HG02571 (cell line): ENCODE data around the gene SIGLEC1.

Experiments
- ATAC-seq: cut with Tn5 transposase; IDR thresholded peaks from one replicate; pipeline ENCODE4 v1.9.1; 2021; ENCODE audit warnings: mild to moderate bottlenecking, moderate library complexity; ENCODE audit not compliant: unreplicated experiment

The SIGLEC1 gene

GRCh38 chr20:3712279-3712873, at the start of gene SIGLEC1:
SIGLEC1 (minus strand) TSS chr20:3712600; CDS start chr20:3707128, 5,472 bp downstream.
- no peak for ATAC-seq

DNA sequence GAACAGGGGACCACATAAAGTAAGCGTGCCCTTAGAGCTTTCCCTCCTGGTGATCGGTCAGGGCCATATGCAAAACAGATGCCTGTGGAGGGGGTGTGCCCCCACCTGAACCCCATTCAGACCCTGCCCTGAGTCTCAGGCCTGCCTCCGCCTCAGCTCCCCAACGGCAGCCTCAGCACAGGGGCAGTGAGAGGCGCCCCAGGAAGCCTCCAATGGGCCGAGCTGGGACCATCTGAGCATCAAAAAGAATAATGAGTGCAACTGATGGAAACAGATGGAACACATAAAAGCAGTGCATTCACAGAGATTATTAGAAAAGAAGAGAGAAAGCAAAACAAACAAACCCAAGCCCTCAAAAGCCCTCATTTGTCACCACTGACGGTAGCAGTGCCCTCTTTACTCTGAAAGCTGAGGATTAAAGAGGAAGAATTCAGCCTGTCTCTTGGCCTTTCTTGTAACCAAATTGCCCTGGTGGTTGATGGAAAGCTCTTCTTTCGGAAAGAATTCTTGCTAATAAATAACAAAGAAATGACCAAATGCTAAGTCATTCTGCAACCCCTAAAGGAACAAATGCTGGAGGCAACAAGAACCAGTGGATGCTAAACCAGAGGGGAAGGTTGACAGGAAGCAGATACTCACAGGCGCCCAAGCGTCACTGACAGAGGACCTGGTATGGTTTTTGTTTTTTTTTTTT, 48.4 kb upstream of the SIGLEC1 start:
- no peak for ATAC-seq

GRCh38 chr20:3759884-3760283, 47.5 kb upstream of the SIGLEC1 start:
- ATAC-seq, result no peak

DNA sequence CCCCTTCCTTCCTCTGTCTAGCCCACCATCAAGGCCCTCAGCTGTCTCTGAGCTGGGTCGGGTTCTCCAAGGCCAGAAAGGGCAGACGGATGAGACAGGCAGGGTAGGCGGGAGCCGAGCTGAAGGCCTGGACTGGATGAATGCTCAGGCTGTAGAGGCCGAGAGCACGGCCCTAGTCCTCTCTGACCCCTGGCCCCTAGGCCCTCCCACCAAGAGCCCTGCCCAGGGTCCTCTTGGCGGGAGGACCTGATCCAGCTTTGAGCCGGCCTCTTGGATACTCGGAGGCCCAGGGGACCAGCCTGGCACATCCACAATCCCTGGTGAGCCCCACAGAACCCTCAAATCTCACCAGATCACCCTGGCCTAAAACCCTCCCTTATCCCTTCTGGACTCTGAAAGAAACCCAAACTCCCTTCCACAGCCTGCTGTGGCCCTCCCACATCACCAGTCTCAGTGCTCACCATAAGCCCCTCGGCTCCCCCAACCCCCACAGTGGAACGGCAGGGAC, 47.0 kb upstream of the SIGLEC1 start:
- no peak for ATAC-seq

GRCh38 chr20:3758566-3758965, 46.2 kb upstream of the SIGLEC1 start:
- no peak for ATAC-seq

GRCh38 chr20:3757268-3757667, 44.9 kb upstream of the SIGLEC1 start:
- ATAC-seq, result no peak

DNA sequence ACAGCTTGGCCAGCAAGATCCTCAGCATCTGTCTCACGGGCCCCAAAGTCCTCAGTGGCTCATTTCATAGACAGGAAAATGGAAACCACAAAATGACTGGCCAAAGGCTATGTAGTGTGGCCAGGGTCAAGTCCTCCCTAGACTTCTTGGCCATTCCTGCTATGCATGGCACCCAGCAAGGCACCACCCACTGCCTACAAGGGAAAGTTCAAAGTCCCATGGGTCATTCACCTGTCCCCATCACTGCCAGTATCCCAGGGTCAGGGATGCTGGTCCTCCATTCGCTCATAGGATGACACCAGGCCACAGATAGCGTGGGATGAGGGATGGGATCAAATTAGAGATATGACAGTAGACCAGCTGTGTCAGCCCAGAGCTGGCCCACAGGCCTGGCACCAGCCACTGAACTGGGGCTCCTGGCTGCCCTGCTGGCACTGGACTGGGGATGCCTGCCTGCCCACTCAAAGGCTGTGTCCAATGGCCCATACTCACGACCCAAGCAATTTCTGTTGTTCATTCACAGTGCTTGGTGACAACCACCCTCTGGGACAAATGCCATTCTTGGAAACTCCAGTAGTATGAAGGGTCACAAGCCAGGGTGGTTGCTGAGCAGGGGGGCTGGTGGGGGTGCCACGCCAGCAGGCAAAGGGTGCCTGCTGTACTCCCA, 43.5 kb upstream of the SIGLEC1 start:
- ATAC-seq, result no peak

- no peak for ATAC-seq
Observed at GRCh38 chr20:3755269-3755668, 42.9 kb upstream of the SIGLEC1 start.

DNA sequence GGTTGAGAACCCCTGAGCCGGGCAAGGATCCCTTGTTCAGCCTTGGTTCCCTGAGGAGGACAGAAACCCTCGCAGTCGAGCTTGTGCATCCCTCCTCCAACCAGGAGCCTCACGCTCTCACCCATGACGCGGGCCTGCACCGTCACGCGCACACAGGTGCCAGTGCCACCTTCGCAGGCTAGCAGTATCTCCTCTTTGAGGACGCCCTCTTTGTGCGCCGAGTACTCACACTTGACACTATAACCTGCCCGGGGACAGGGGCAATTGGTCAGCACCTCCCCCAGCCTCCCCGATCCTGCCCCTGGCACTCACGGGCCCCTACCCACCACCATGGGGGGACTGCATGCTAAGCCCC, 41.9 kb upstream of the SIGLEC1 start:
- no peak for ATAC-seq

GRCh38 chr20:3753501-3754275, 41.3 kb upstream of the SIGLEC1 start:
- ATAC-seq, result no peak

DNA sequence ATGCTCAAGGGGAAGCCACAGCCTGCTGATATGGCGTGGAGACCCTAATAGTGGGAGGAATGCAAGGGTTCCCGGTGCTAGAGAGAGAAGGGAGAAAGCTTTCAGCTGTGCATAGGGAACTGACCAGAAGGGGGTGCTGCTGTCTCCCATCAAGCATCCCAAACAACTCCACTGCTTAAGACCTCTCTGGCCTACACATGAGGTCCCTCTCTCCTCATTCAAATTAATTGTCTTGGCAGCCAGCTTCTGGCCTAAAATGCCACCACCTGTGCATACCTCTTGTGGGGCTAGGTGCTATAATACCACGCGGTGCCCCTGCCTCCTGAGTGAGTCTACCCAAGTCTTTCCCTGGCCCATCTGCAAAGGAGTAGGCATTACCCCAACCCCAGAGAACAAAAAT, 40.7 kb upstream of the SIGLEC1 start:
- no peak for ATAC-seq

GRCh38 chr20:3752386-3752759, 40.0 kb upstream of the SIGLEC1 start:
- ATAC-seq, result no peak

DNA sequence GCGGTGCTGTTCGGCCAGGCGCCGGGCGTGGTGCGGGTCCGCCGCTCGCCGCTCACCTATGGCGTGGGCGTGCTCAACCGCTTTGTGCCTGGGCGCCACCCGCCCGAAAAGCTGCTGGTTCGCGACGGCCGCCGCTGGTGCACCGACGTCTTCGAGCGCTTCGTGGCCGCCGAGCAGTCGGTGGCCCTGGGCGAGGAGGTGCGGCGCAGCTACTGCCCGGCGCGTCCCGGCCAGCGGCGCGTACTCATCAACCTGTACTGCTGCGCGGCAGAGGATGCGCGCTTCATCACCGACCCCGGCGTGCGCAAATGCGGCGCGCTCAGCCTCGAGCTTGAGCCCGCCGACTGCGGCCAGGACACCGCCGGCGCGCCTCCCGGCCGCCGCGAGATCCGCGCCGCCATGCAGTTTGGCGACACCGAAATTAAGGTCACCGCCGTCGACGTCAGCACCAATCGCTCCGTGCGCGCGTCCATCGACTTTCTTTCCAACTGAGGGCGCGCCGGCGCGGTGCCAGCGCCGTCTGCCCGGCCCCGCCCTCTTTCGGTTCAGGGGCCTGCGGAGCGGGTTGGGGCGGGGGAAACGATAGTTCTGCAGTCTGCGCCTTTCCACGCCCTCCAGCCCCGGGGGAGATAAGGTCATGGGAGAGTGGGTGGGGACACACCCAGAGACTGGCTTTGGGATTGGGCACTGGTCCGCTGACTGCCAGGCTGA, 39.4 kb upstream of the SIGLEC1 start:
- no peak for ATAC-seq

GRCh38 chr20:3751305-3751674, 38.9 kb upstream of the SIGLEC1 start:
- ATAC-seq, result no peak

DNA sequence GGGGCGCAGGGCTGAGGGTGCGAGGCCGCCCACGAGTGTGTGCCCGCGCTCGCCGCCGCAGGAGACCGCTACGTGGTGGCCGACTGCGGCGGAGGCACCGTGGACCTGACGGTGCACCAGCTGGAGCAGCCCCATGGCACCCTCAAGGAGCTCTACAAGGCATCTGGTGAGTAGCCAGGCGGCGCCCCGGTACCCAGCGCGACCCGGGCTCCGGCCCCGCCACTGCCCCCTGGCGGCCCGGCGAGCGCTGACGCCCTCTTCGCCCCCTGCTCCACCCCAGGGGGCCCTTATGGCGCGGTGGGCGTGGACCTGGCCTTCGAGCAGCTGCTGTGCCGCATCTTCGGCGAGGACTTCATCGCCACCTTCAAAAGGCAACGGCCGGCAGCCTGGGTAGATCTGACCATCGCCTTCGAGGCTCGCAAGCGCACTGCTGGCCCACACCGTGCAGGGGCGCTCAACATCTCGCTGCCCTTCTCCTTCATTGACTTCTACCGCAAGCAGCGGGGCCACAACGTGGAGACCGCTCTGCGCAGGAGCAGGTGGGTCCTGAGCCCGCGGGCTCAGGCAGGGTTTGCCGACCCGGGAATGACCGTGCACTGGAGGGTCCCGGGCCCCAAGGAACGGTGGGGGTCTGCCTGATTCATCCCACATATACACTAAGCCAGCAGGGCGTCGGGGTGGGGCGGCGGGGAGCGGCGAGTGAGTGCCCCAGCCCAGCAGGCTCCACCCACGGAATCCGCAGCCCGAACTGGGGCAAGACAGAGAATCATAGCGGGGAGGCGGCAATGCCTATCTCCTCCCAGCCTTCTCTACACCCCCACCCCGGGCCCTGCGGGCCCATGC, 37.5 kb upstream of the SIGLEC1 start:
- no peak for ATAC-seq

DNA sequence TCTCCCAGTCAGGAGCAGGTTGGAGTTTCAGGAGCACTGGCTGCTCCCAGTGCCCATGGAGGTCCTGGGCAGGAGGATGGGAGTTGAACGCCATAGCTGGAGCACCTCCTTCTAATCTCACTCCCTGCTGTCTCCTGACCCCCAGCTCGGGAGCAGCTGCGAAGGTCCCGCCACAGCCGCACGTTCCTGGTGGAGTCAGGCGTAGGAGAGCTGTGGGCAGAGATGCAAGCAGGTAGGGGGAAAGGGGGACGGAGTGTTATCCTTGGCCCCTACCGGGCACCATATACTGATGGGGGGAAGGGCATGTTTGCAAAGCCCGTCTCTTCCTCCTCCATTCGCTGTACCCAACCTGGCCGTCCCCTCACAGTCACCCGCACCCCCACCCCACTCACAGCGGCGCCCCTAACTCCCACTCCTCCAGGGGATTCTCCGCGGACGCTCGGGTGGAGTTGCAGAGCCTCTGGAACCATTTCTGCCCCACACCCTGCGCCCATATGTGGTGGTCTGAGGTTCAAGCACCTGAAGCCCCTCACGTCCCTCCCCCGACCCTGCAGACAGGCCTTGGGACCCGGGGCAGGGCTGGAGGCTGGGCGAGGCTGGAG, 36.8 kb upstream of the SIGLEC1 start:
- no peak for ATAC-seq

DNA sequence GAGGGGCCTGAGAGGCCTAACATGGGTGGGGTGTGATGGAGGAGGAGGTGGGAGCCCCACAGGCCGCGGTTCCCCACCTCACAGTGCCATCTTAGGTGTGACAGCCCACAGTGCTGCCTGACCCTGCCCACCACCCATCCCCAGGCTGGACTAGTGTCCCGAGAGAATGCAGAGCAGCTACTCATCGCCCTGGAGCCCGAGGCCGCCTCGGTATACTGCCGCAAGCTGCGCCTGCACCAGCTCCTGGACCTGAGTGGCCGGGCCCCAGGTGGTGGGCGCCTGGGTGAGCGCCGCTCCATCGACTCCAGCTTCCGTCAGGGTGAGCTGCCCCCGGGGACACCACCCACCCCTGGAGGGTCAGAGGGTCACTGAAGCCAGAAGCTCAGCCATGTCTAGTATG, 35.7 kb upstream of the SIGLEC1 start:
- no peak for ATAC-seq

- ATAC-seq, result no peak
Observed at GRCh38 chr20:3747471-3747870, 35.1 kb upstream of the SIGLEC1 start.

GRCh38 chr20:3745686-3746173, 33.3 kb upstream of the SIGLEC1 start:
- ATAC-seq, result no peak
